Mucosa of rectum (tissue), 2 donors: ENCODE measurements around the gene BANP.

Experiments
- H3K27ac ChIP-seq, 2 donors: one replicate each; pipeline ENCODE4 v1.7.0; 2013; ENCODE audit warnings: inconsistent platforms in 2 of 2, low read depth in 2 of 2, low read length in 2 of 2
- H3K27me3 ChIP-seq, 2 donors: one replicate each; pipeline ENCODE4 v1.7.0; 2013; ENCODE audit warnings: low read length in 2 of 2; ENCODE audit not compliant: control insufficient read depth in 2 of 2, insufficient read depth in 2 of 2
- H3K36me3 ChIP-seq, 2 donors: one replicate each; pipeline ENCODE4 v1.7.0; 2013; ENCODE audit warnings: low read length in 2 of 2; ENCODE audit not compliant: control insufficient read depth in 2 of 2, insufficient read depth in 2 of 2
- H3K4me1 ChIP-seq, 2 donors: one replicate each; pipeline ENCODE4 v1.7.0; 2013; ENCODE audit warnings: low read length in 2 of 2, mild to moderate bottlenecking in 1 of 2; ENCODE audit not compliant: control insufficient read depth in 2 of 2, insufficient read depth in 2 of 2
- H3K4me3 ChIP-seq, 2 donors: one replicate each; pipeline ENCODE4 v1.7.0; 2013; ENCODE audit warnings: low read length in 2 of 2
- H3K9ac ChIP-seq, 2 donors: one replicate each; pipeline ENCODE4 v1.7.0; 2013; ENCODE audit warnings: low read length in 2 of 2, low read depth in 1 of 2, mild to moderate bottlenecking in 1 of 2
- H3K9me3 ChIP-seq, 2 donors: one replicate each; pipeline ENCODE4 v1.7.0; 2013; ENCODE audit warnings: low read length in 2 of 2; ENCODE audit not compliant: control insufficient read depth in 2 of 2
- donor health status: healthy.
- donor health status: Normal muscosa, but diverticular disease.

Gene BANP

DNA sequence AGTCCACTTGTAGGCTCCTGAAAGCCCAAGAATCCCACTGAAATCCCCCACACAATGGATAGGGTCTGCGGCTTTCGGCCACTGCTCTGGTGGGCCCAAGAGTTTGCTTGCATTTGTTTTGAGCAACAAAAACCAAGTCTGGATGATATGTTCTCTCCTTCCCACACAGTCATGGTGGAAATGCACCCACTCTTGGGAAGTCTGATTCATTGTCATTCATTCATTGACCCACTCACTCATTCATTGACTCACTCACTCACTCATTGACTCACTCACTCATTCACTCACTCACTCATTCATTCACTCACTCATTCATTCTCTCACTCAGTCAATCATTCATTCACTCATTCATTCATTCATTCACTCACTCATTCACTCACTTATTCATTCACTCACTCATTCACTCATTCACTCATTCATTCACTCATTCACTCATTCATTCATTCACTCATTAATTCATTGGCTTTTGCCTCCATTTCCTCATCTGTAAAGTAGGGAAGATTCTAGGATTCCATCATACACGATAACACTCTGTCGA, 12.8 kb upstream of the BANP start:
- Histone ChIP-seq H3K27ac (no peak overlapping the region), H3K9ac (no peak overlapping the region), H3K4me3 (no peak overlapping the region), H3K27me3 (no peaks in the 10 kb centered on the region), H3K9me3 (no peaks in the 10 kb centered on the region), H3K36me3 (no peaks in the 10 kb centered on the region), H3K4me1 (no peaks in the 10 kb centered on the region)

DNA sequence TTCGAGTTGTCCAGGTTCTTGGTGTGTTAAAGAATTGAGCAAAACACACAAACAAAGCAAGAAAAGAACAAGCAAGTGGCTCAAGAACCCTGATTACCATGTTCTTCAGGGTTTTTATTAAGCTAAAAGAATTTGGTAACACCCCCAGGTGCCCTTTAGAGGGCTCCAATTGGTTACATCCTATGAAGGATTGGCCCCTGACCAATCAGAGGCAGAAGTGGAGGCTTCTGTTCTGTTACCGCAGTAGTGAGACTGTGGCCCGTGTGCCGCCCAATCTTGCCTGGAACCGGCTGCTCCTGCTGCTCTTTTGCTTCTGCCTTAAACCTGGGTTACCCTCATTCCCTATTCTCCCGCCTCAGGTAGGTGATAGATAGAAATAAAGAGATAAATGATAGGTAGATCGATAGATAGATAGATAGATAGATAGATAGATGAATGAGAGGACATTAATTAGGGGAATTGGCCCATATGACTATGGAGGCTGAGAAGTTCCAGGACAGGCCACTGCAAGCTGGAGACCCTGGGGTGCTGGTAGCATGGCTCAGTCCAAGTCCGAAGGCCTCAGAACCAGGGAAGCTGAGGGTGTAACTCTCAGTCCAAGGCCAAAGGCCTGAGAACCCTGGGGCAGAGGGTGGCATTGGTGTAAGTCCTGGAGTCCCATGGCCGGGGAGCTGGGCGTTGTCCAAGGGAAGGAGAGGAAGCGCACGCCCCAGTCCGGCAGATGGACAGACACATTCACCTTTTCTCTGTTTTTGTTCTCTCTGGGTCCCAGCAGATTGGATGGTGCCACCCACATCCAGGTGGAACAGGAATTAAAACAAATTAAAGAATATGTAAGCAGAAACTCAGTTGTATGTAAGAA, 11.4 kb upstream of the BANP start:
- Histone ChIP-seq H3K27ac (no peak overlapping the region), H3K9me3 (no peaks in the 10 kb centered on the region), H3K4me3 (no peak overlapping the region), H3K4me1 (no peaks in the 10 kb centered on the region), H3K9ac (no peak overlapping the region), H3K36me3 (no peaks in the 10 kb centered on the region), H3K27me3 (no peaks in the 10 kb centered on the region)

DNA sequence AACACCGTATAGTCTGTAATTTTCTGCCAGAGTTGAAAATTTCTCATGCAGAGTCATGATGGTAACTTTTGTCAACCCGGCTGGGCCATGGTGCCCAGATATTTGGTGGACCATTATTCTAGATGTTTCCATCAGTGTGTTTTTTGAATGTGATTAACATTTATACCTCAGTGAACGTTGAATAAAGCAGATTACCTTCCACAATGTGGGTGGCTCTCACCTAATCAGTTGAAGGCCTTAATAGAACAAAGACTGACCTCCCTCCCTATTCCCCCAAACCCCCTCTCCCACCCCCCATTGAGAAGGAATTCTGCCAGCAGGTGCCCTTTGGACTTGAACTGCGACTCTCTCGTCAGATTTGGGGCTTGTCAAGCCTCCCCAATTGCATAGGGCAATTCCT, 8.6 kb upstream of the BANP start:
- Histone ChIP-seq H3K4me1 (no peaks in the 10 kb centered on the region), H3K27me3 (no peaks in the 10 kb centered on the region), H3K9ac (no peak overlapping the region), H3K36me3 (no peaks in the 10 kb centered on the region), H3K4me3 (no peak overlapping the region), H3K27ac (no peak overlapping the region), H3K9me3 (no peaks in the 10 kb centered on the region)

DNA sequence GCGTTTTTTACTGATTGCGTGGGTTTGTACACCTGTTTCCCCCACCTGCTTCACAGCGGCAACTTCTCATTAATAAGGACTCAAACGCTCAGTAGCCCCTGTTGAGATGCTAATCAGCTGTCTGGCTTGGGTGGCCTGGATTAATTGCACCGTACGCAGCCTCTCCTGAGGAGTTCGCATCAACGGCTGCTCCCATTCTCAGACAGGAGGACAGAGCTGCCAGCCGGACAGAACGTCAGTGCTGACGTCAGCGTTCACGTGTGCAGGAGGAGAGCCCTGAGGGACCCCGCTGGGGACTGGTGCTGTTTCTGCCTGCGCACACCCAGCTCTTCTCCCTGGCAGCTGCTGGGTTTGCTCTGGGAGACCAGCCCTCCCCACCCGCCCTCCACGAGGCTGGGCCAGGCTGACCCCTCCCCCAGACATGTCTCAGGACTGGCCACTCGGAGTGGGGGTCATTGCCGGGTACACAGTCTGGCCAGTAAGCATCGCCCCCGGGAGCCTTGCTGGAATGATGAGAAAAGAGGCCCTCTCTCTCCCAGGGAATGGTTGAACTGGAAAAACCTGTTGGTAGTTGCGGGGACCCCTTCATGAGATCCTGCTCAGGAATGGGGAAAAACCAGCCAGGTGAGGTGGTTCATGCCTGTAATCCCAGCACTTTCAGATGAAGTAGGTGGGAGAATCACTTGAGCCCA, 5.7 kb upstream of the BANP start:
- peak overlapping the region; percentile 44 to 60 for H3K9ac ChIP-seq
- H3K36me3 ChIP-seq, result no peaks in the 10 kb centered on the region
- H3K27me3 ChIP-seq, result no peaks in the 10 kb centered on the region
- no peaks in the 10 kb centered on the region for H3K9me3 ChIP-seq
- peak overlapping the region; percentile 48 to 71 for H3K4me3 ChIP-seq
- no peak overlapping the region for H3K27ac ChIP-seq
- H3K4me1 ChIP-seq, result no peaks in the 10 kb centered on the region

DNA sequence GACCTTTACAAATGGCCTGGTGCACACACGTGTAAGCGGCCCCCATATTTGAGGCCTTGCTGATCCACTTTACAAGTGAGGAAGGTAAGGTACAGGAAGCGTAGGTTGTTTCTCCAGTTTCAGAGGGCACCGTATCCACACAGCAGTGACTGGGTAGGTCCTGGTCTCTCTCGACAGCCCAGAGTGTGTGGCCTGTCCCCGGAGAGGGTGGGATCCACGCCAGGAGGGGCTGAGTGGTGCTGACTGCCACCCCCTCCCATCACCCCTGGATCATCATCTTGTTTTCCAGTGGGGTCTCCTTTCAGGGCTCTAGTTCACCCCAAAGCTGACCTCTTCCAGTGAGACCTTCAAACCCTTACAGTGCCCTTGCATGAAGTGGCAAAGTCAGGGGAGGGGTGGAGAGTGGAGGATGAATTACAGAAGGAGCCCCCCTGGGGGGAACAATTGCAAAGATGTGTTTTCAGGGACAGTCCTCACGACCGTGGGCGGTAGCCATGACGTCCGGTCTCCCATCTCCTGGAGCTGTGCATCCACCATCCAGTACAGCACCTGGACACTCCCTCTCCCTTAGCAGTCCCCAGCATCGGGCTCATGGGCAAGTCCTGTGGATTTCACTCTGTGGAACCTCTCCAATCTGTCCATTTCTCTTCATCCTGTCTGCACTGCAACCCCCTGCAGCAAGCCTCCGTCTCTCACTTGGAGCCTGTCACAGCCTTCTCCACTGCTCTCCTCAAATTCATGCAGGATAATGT, 4.5 kb upstream of the BANP start:
- Histone ChIP-seq H3K36me3 (no peaks in the 10 kb centered on the region), H3K4me3 (no peak overlapping the region), H3K9me3 (no peaks in the 10 kb centered on the region), H3K4me1 (no peaks in the 10 kb centered on the region), H3K9ac (no peak overlapping the region), H3K27me3 (no peaks in the 10 kb centered on the region), H3K27ac (no peak overlapping the region)

DNA sequence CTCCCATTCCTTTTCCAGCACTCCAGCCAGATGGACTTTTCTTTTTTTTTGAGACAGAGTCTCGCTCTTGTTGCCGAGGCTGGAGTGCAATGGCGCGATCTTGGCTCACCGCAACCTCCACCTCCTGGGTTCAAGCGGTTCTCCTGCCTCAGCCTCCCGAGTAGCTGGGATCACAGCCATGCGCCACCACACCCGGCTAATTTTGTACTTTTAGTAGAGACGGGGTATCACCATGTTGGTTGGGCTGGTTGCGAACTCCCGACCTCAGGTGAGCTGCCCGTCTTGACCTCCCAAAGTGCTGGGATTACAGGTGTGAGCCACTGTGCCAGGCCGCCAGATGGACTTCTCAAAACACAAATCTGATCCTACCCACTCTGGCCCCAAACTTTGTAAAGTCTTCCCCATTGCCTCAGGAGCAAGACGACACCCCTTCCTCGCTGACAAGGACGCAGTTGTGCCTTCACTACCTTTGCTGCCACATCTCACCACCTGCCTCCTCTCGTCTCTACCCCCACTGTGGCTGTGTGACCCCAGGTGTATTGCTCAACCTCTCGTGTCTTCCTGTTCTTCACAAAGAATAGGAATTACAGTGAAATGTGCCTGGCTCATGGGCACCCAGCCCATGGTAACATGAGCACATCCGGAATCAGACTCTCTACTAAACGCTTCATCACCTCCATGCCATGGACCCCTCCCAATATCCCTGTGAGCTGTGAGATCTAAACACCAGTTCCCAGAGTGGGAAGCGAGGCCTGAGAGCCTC, 3.7 kb upstream of the BANP start:
- Histone ChIP-seq H3K9me3 (no peaks in the 10 kb centered on the region), H3K4me3 (no peak overlapping the region), H3K27me3 (no peaks in the 10 kb centered on the region), H3K9ac (no peak overlapping the region), H3K27ac (peak overlapping the region; percentile 15 to 53), H3K4me1 (peaks cover 5 to 6% of the 10 kb centered on the region in 2 donors), H3K36me3 (no peaks in the 10 kb centered on the region)

DNA sequence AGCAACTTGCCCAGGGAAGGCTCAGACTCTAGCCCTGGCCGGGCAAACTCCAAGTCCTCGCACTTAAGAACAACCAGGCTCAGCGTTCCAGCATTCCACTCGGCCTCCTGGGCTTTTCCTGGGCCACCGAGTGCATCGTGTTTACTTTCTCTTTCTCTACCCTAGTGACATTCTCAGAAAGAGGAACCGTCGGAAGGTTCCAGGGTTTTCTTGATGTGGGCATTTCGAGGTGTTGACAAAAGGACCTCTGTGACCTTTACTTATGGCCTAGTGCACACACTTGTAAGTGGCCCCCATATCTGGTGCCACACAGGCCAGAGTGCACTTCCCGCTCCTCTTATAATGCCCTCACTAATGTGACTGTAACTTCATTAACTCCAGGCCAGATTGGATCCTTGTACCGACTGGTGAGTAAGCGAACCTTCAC, 3.1 kb upstream of the BANP start:
- H3K27me3 ChIP-seq, result no peaks in the 10 kb centered on the region
- H3K36me3 ChIP-seq, result no peaks in the 10 kb centered on the region
- H3K4me3 ChIP-seq, result no peak overlapping the region
- no peak overlapping the region for H3K9ac ChIP-seq
- H3K9me3 ChIP-seq, result no peaks in the 10 kb centered on the region
- peak overlapping the region; percentile 15 to 53 for H3K27ac ChIP-seq
- peaks cover 5 to 11% of the 10 kb centered on the region in 2 donors for H3K4me1 ChIP-seq

DNA sequence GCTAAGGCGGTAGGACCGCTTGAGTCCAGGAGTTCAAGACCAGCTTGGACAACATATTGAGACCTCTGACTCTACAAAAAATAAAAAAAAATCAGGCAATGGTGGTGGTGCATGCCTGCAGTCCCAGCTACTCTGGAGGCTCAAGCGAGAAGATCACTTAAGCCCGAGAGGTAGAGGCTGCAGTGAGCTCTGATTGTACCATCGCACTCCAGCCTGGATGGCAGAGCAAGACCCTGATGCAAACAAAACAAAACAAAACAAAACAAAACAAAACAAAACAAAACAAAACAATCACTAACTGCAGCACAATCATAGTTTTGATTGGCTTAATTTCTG, 2.5 kb upstream of the BANP start:
- Histone ChIP-seq H3K4me1 (peaks cover 5 to 17% of the 10 kb centered on the region in 2 donors), H3K9me3 (no peaks in the 10 kb centered on the region), H3K4me3 (no peak overlapping the region), H3K36me3 (no peaks in the 10 kb centered on the region), H3K27me3 (no peaks in the 10 kb centered on the region), H3K9ac (no peak overlapping the region), H3K27ac (no peak overlapping the region)

DNA sequence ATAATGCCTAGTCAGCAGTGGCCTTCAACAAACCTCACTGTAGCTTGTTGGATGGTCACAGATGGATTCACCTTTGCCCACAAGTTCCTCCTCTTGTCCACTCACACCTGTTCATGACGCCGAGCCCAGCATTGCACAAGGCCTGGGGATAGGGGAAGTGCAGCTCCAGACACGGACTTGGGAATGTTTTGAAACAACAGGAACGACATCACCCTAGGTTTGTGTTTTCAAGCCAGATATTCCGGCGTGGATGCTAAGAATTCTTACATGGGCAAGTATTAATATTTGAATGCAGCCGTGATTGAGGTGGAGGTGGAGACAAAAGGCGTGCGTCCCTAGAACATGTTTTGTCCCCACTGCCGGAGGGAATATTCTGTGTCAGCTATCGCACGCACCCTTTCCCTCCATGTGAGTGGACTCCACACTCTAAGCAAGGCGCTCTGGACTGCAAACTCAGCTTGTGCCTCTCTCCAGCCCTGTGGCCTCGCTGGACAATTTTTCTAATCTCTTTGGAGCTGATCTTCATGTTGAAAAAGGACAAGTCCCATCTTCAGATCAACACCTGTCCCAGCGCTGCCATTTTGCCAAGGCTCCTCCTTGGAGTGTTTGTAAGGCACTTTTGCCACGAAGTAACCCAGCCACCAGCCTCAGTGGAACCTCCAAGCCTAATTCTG, 2.0 kb upstream of the BANP start:
- H3K27me3 ChIP-seq, result no peaks in the 10 kb centered on the region

More for the DNA sequence above, 2.0 kb upstream of the BANP start:
- no peak overlapping the region for H3K9ac ChIP-seq
- no peak overlapping the region for H3K27ac ChIP-seq
- no peaks in the 10 kb centered on the region for H3K36me3 ChIP-seq
- H3K4me1 ChIP-seq, result peaks cover 5 to 21% of the 10 kb centered on the region in 2 donors
- H3K4me3 ChIP-seq, result no peak overlapping the region
- H3K9me3 ChIP-seq, result no peaks in the 10 kb centered on the region
